Uterus (tissue), 2 donors: ENCODE results near the gene MET.

ENCODE experiments used
- CTCF ChIP-seq, 4 experiments: fragments of 200-600 bp in 2 of 4; fragments of 450-650 bp in 2 of 4; sonication (generic) in 2 of 4; IDR thresholded peaks; one replicate each; pipeline ENCODE4 v1.5.1; 2016 to 2019; ENCODE audit warnings: antibody characterized with exemption in 4 of 4, mild to moderate bottlenecking in 2 of 4, moderate library complexity in 1 of 4
- POLR2A ChIP-seq, 2 donors: fragments of 450-650 bp; IDR thresholded peaks; one replicate each; pipeline ENCODE4 v1.6.1; 2016; ENCODE audit warnings: antibody characterized with exemption in 2 of 2, mild to moderate bottlenecking in 1 of 2, moderate library complexity in 1 of 2

- TF ChIP-seq POLR2A (IDR thresholded peaks at IDR 0.05) (no peak), CTCF (IDR thresholded peaks at IDR 0.05) (no peak)
Observed at GRCh38 chr7:116679500-116679899, 7.5 kb downstream of the MET start.
